Dermis blood vessel endothelial cell (primary cell): ENCODE results near the gene DOHH. TPM values are rescaled to one million over a fixed set of nuclear protein-coding genes. Genes with fewer than 3 reads are reported as not detected.

Source experiments
- DNase-seq: peaks from one replicate; pipeline ENCODE4 v3.0.0; 2010
- total RNA-seq: library from RNA; depleted of rRNA; stranded (reverse); fragments of >200 nt; gene quantifications from 2 replicates; pipeline ENCODE4 v1.2.3, GENCODE V29; 2014

The DOHH gene, protein sequence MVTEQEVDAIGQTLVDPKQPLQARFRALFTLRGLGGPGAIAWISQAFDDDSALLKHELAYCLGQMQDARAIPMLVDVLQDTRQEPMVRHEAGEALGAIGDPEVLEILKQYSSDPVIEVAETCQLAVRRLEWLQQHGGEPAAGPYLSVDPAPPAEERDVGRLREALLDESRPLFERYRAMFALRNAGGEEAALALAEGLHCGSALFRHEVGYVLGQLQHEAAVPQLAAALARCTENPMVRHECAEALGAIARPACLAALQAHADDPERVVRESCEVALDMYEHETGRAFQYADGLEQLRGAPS
- 13.1 and 16.8 TPM in 2 replicates for total RNA-seq

DNA sequence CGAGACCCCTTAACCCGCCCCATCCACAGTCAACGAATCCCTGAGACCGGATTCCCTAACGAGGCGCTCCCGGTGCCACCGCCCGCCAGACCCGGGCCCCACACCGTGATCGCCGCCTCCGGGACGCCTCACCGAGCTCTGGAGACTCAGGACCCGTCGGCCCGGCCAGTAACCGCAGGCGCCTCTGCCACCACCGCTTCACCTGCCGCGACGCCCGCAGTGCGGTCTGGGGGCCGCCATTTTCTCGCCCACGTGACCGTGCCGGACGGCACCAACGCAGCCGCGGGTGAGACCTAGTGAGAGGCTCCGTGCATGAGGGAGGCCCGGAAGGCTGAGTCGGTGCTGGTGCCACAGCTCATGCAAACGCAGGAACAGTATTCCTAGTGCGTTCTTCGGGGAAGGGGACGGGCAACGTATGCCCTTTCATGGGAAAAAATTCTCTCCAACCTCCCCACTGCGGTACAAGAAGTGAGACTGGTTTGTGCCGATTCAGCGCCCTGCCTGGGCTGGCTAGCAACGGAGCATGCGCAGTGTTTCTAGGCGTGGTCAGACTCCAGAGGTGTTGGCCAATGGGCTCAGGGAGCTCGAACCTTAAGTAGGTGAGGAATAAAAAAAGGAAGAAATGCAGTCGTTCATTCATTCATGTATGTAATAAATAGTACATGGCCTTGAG lies at the start of gene DOHH:
TSS of gene DOHH (minus strand) at position 246 of the 673 bp plus-strand sequence. CDS start 3,860 bp downstream, outside the sequence.
- peak; percentile 99 for DNase-seq

DNA sequence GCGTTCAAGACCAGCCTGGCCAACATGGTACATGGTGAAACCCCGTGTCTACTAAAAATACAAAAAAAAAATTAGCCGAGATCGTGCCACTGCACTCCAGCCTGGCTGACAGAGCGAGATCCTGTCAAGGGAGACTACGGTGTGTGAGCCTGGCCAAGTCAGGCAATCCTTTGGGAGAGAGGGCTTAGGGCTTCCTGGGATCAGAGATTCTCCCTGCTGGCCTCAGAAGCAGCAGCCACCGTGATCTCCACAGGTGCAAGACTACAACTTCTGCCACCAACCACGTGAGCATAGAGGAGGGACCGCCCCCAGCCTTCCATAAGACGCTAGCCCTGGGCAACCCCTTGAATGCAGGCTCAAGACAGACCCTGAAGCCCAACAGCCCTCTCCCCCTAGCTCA lies 49.3 kb upstream of the DOHH start:
- no peak for DNase-seq

DNA sequence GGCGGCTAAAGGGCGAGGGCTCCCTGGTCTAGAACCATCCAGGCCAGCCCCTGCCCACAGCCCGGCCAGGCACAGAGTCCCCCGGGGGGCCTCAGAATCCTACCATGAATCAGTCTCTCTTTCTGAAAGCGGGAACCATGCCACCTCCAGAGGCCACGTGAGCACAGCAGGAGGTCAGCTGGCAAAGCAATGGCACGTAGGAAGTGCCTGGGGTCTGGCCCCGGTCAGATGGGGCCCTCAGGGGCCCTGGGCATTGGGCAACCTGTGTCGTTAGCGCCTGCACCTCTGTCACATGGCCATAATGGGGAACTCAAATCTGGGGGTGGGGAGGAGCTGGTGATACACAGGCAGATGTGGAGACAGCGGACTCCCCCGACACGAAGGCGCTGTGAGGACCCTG lies 48.1 kb upstream of the DOHH start:
- no peak for DNase-seq

DNA sequence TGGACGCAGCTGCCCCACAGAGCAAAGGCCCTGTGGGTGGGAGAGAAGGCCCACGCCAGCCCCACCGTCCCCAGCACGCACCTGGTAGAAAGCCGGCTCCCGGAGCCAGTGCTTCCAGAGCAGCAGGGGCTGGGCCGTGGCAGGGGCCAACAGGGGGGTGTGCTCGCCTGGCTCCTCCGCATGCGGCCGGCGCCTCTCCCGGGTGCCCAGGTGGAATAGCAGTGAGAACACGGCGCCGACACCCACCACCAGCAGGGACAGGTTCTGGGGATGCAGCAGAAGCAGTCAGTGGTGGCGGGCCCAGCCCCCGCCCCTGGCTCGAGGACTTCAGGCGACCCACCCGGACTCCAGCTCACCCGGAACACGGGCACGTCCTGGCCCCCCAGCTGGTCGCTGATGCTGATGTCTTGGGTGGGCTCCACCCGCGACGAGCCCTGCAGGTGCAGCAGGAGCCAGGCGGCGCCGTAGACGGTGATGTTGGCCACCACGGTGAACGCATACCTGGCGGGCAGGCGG lies 47.4 kb upstream of the DOHH start:
- no peak for DNase-seq

DNA sequence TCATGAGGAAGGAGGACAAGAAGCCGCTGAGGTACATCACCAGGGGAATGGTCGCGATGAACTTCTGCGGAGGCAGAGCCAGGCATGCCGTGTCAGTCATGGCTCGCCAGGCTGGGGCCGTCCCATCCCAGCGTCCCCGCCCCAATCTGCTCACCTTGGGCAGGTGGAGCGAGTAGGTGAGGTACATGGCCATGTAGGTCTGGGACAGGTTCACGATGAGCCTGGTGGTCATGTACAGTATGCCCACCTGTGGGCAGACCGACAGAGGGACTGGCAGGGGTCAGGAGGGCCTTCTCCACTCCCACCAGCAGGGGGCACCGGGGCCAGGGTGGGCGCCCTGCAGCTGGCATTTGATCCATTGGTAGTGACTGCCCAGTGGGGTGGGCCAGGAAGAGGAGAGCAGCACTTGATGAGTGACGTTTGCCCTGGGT lies 46.8 kb upstream of the DOHH start:
- peak; percentile 44 for DNase-seq

DNA sequence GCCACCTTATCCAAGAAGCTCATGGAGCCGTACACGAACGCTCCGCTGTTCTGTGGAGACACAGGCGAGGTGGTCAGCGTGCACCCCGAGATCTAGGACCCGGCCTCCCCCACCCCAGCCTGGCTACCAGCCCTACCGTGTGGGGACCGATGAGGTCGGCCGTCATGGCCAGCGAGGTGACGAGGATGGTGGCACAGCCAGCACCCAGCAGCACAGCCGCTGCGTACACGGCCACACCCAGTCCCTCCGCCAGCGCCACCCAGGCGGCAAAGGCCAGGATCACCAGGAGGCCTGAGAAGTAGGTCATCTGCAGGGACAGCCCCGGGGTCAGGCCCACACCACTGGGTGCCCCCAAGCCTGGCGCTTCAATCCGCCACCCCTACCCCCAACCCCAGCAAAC lies 45.6 kb upstream of the DOHH start:
- no peak for DNase-seq

DNA sequence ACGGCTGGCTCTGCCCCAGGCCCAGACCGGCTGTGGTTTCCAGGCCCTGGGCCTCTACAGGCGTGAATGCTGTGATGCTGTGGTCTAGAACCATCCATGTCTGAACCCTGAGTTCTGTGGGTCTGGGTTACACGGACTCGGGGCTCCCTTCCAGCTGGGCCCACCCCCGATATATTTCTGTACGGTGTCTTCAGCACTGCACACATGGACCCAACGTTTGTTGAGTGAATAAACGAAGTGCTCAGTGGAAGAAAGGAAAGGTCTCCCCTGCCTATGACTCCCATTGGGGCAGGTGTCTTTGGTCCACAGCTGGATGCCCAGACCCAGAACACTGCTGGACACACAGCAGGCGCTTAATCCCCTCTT lies 45.2 kb upstream of the DOHH start:
- DNase-seq = no peak

DNA sequence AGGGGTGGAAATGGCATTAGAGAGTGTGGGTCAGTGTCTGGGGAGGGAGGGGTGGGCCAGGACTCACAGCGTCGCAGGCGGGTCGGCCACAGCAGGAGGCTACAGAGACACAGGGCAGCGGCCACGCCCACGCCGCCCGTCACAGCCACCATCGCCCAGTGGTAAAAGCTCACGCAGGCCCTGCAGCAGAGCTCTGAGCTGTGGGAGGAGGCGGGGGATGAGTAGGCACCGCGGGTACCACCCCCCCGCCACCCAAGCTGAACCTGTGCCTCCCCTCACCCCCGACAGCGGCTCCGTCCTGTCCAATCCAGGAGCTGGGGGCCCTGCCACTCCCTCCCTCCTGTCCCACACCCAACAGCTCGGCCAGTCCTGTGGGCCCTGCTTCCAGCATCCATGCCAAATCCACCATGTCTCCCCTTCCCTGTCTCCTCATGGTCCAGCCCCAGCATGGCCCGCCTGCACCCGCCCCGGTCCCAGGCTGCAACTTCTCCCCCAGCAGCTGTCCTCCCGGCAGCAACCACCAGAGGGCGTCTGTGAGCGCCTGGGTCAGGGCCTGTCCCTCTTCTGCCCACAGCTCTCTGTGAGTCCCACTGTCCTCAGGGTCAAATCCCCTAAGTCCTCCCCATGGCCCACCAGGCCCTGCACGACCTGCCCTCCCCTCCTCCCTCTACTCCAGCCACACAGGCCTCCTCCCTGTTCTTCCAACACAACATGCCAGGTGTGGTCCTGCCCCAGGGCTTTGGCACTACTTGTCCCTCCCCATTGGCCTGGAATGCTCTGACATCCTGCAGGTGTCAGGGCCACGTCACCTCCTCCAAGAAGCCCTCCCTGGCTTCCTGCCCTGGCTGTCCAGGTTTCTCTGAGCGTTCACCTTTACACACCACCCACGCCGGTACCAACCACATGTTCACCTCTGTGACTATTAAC lies 44.5 kb upstream of the DOHH start:
- peak; percentile 76 for DNase-seq

DNA sequence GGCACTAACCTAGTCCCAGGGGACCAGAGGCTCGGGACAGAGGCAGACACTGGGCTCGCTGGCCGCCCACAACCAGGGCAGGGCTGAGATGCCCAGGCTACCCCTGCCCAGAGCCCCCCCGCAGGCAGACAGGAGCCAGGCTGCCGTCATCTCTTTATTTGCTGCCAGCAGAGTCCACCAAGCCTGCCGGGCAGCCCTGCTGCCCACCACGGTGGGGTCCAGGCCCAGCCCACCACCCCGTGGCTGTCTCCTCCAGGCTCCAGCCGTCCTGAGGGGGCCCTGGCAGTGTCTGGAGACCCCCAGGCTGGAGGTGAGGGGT lies 43.5 kb upstream of the DOHH start:
- DNase-seq = no peak

DNA sequence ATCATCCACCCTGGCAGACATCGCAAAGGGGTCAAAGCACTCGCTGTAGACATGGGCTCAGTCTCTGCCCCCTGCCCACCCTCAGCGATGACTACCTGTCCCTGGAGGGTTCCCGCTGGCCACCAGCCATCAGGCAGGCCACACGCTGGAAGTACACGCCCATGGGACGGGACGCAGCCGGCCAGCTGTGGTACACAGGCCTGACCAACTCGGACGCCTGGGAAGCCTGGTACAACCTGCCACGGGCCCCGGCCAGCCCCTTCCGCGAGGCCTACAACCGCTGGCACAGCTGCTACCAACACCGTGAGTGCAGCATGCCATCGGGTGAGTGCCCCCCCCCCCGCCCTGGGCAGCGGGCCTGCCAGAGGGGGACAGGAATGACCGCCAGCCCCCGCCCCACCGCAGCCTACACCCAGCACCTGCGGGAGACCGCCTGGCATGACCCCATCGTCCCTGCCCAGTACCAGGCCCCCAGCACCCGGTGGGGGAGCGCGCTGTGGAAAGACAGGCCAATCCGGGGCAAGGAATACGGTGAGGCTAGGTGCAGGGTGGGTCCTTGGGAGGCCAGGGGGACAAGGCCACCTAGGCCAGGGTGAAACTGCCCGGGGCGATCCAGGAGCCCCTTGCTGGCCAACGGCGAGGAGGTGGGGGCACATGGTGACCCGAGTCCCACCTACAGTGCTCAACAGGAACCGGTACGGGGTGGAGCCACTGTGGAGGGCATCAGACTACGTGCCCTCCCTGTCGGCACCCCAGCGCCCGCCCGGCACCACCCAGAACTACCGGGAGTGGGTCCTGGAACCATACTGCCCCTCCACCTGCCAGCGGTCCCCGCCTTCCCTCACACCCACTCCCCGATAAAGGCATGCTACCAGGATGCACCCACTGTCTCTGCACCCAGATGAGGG lies 42.9 kb upstream of the DOHH start:
- no peak for DNase-seq

DNA sequence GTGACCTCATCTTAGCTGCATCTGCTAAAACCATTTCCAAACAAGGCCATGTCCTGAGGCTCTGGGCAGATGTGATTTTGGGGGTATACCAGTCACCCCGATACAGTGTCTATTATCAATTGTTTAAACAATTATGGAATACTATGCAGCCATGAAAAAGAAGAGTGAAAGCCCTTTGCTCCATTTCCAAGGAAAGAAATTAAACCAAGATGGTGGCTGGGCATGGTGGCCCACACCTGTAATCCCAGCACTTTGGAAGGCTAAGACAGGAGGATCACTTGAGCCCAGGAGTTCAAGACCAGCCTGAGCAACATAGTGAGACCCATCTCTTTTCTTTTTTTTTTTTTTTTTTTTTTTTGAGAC lies 39.3 kb upstream of the DOHH start:
- no peak for DNase-seq

DNA sequence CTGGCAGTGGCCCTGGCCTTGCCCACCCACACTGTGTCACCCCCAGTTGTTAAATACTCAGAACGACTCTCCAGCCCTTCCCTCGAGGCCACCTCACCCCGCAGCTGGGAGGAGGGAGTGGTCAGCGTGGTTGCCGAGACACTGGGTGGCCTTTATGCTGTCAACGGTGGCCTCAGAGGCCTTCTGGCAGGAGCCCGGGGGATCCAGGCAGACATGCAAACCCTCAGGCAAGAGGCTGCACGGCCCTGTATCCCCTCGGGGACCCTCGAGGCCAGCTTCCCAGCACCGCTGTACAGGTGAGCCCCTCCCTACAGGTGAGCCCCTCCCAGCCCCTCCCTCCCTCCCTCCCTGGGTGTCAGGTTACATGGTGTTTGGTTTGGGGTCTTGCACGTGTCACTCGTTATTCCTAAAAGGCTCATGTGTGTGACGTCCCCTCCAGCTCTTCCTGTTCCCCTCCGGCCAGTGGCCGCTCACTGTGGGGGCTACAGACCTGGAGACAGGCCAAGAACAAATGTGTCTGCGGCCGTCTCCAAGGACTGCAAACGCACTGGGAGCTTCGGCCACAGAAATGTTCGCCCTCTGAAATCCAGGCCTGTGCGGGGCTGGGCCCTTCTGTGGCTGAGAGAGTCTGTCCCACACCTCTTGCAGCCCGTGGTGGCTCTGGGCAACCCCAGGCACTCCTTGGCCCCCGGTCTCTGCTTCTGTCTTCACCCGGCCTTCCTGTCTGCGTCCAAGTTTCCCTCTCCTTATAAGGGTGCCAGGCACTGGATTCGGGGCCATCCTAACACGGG lies 38.7 kb upstream of the DOHH start, which contains the start of gene TEKTIP1:
TSS of gene TEKTIP1 (plus strand) at position 210 of the 791 bp plus-strand sequence. CDS start at position 214, 4 bp downstream.
- DNase-seq = no peak

DNA sequence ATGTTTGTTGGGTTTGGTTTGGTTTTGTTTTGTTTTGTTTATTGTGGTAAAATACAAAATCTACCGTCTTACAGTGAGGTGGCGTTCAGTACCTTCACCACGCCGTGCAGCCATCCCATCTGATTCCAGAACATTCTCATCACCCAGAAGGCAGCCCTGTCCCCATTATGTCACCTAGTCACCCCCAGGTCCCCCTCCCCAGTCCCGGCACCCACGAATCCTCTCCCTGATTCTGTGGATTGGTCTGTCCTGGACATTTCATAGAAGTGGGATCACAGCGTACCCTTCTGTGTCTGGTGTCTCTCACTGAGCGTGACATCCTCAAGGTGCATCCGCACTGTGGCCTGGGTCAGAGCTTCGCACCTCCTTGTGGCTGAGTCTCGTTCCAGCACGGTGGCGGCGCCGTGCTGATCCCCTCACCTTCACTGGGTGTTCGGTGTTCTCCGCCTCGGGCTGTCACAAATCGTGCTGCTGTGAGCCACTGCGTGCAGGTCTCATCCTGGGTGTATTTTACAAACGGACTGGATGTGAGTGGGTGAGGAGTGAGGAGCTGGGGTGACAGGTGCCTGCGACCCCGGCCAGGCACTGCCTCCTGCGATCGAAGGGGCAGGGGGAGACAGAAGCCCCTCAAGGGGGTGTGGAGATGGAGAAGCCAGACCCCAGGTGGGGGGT lies 37.9 kb upstream of the DOHH start:
- DNase-seq = no peak

DNA sequence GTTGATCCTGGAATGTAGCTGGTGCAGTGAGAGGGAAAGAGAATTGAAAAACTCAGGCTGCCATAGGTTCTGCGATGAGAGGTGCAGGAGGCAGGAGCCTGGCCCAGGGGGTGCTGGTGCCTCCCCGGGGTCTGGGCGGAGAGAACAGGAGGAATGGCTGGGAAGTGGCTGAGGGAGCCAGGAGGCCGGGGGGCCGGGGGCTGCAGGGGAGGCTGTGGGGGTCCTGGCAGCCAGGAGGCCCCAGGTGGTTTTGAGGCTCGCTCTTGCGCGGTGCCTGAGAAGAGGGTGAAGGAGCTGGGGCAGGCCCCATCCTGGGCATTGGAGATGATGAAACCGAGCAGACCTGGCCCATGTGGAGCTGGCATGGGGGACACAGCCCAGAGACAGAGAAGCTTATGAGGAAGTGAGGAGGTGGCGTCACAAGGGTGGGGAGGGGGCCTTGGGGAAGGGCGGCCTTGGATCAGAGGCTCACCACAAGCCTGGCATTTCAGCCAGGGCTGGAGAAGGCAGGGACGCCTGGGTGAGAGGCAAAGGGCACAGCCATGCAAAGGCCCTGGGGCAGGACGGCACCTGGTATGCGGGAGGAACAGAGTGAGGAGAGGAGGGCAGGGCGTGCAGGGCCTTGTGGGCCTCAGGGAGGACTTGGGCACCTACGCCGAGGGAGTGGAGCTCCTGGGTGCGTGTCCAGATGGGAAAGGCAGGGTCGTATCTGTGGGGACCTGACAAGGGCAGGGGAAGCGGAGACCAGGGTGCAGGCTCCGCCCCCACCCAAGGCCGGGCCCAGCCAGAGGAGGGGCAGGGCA lies 37.2 kb upstream of the DOHH start:
- DNase-seq = no peak

DNA sequence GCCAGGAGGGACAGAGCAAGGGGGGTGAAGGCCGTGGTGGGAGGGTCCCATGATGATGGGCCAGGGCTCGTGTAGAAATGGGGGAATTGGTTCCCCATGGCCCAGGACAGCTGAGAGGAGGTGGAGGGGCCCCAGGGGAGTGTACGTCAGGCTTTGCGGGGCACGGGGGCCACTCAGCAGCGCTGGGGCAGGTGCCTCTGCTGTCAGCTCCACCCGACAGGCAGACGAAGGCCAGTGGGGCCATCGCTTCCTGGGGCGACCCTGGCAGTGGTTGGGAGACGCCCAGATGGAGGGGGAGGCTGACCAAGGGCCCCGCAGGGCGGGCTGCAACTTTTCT lies 36.6 kb upstream of the DOHH start:
- DNase-seq = no peak

DNA sequence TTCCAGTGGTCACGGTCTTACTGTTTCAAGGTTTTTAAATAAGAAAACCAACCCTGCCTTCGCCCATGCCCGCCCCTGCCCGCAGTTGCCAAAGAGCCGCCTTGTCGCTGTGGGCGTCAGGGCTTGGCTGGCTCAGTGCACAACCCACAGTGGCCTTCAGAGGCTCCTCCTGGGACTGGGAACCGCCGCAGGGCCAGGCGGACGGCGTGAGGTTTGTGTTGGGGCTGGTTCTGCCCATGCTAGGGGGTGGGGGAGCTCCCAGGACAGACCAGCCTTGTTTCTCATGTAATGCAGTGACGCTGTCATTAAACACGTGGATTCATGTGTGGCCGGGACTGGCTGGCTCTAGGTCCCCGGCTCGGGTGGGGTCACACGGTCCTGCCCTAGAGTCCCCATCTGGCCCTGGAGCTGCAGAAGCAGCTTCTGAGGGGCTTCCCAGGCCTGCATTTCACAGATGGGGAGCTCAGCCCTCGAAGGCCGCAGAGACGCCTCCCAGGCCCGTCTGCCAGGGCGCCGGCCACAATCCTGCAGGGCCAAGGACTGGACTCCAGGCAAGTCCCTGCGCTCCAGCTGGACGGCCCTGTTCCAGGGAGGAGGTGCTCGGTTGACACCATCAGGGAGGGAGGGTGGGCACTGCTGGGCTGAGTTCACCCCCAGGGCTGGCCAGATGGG lies 36.1 kb upstream of the DOHH start:
- no peak for DNase-seq

DNA sequence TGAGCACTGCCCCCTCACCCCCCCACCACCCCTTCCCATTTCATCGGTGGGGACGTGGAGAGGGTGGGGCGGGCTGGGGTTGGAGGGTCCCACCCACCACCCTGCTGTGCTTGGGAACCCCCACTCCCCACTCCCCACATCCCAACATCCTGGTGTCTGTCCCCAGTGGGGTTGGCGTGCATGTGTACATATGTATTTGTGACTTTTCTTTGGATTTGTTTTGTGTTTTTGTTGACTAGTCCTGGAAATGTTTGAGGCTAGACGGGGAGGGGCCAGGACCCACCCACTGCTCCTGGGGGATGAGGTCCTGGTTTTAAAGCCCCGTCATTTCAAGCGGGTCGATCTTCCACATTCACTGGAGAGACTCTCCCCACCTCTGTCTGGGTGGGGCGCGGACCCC lies 35.5 kb upstream of the DOHH start:
- no peak for DNase-seq

DNA sequence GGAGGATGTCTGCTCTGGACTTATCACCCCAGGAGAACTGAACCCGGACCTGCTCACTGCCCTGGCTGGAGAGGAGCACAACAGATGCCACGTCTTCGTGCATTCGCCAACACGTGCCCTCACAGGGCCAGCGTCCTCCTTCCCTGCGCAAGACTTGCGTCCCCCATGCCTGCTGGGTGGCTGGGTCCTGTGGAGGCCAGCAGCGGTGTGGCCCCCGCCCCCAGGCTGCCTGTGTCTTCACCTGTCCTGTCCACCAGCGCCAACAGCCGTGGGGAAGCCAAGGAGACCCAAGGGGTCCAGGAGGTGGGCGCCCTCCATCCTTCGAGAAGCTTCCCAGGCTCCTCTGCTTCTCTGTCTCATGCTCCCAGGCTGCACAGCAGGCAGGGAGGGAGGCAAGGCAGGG lies 35.1 kb upstream of the DOHH start:
- no peak for DNase-seq

DNA sequence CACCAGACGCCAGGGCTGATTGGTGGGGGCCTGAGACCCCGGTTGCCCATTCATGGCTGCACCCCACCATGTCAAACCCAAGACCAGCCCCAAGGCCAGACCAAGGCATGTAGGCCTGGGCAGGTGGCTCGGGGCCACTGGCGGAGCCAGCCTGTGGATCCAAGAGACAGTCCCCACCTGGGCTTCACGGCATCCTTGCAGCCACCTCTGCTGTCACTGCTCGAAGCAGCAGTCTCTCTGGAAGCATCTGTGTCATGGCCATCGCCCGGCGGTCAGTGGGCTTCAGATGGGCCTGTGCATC lies 34.7 kb upstream of the DOHH start:
- no peak for DNase-seq
